ENCODE results near the gene ADAMTS15.

- TF ChIP-seq, protein P1, sequence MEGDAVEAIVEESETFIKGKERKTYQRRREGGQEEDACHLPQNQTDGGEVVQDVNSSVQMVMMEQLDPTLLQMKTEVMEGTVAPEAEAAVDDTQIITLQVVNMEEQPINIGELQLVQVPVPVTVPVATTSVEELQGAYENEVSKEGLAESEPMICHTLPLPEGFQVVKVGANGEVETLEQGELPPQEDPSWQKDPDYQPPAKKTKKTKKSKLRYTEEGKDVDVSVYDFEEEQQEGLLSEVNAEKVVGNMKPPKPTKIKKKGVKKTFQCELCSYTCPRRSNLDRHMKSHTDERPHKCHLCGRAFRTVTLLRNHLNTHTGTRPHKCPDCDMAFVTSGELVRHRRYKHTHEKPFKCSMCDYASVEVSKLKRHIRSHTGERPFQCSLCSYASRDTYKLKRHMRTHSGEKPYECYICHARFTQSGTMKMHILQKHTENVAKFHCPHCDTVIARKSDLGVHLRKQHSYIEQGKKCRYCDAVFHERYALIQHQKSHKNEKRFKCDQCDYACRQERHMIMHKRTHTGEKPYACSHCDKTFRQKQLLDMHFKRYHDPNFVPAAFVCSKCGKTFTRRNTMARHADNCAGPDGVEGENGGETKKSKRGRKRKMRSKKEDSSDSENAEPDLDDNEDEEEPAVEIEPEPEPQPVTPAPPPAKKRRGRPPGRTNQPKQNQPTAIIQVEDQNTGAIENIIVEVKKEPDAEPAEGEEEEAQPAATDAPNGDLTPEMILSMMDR (conservative IDR thresholded peaks at IDR 0.05 in 1 of 2, IDR thresholded peaks at IDR 0.05 in 1 of 2; ENCODE audit: extremely low read depth in 1 of 2, insufficient read depth in 1 of 2, low read depth in 1 of 2, low read length in 2 of 2): no peak
- TF ChIP-seq EZH2 (IDR thresholded peaks at IDR 0.05; ENCODE audit: borderline replicate concordance, low read length): no peak
These were observed 76.9 kb downstream of the ADAMTS15 start for GRCh38 chr11:130525307-130525706.

Measured in mammary epithelial cell (primary cell).